Bone marrow (tissue), 2 donors: ENCODE data around the gene PIEZO1.
"Not testable (repeated sequence)": the region's sequence is repeated elsewhere in the genome, so short reads cannot be mapped to it uniquely, and the experiment has no call there.

Experiments used
- DNase-seq, 2 donors: peaks; one replicate each; lab custom pipeline; 2025; lab: John Stamatoyannopoulos, UW

The PIEZO1 gene

DNA sequence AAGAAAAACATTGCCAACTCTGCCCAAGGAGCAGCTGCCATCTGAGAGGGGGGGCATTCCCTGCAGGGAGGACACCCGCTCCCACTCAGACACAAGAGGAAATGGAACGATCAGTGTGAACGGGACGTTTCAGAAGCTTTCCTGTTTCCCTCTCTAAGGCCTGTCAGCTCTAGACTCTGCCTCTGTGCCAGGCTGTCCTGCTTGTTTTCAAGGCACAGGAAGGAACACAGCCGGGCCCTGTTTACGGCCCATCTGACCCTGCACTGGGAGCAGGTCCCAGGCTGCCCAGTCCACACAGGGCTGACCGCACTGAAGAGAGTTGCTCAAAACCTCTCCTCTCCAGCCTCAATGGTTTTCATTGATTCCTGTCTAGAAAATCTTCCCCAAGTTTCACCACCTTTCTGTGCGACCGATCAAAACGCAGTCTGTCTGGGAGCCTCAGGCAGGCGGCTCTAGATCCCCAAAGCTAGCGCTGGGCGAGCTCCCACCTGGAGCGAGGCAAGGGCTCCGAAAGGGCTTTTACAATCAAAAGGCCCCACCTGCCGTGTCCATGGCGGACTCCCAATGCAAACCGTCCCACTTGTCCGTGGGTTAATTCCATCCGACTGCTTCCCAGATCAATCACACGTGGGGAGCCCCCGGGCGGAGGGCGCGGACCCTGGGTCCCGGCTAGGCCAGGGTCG lies 1.5 kb downstream of the PIEZO1 start:
- no peak for DNase-seq

DNA sequence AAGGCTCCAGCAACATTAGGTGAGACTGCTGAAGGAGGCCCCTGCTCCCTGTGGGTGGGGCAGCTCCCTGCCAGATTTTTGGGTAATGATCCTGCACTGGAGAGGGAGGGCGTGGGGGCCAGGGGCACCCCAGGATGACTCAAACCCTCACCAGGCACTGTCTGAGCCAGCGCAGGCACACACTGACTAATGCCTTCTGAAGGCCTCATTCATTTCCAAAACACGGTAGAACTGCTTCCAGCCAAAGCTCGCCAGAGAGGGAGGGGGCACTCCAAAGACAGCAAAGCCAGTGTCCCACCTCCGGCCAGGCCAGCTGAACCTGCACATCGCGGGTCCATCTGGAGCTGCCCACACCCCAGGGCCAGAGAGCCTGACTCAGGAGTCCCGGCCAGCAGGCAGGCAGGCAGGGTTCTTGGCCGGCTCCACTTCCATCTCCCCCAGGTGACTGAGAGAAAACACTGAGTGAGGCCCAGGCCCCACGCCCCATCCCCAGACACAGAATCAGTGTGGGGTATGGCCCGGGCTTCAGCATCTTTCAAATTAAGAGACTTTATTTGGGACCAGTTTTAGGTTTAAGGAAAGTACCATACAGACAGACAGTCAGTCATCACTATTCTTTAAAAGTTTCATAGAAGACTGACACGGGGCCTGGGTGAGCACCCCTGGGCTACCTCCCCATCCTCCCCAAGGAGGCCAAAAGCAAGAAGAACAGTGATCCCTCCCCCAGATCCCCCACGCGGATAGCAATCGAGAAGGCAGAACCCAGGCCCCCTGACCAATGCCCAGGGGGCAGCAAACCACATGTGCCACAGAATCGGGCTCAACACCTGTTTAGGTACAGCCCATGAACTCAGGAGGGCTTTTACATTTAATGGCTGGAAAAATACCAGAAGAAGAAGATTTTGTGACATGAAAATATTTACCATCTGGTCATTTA lies 2.3 kb downstream of the PIEZO1 start:
- DNase-seq: peak; percentile 39 to 52

DNA sequence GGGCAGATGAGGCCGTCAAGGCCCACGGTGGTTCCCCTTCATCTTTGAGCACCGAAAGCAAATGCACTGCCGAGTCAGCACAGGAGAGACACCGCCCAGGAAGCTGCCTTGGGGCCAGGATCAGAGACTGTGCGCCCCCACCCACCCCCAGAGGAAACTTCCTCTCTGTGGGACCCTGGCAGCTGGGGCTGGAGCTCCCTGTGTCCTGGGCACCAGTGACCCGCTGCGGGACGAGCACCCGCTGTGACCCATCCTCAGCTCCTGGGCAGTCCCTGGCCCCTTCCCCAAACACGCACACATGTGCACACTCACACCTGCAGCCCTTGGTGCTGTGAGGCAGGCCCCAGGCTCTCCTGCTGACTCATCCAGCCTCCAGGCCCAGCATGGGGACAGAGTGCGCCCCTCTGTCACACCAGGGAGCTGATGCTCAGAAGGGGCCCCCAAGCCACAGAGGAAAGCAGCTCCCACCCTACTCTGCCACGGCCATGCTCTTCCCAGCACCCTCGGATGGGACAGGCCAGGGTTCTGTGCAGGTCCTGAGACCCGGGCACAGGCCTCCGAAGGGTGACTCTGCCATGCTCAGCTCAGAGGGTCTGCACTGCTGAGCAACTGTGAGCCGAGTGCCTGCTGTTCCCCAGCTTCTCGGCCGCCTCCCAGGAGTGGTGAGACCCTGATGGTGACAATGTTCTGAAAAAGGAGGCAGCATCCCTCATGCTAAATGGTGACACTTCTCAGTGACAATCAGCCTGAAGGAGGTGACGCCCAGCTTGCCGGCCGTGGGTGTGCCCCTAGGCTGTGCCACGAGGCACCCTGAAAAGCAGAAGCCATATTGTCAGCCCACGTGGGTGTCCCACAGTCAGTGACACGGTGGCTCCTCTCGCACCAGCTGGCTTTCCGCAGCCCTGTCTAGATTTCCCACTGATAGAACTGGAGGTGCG lies 3.6 kb downstream of the PIEZO1 start:
- peak; percentile 14 to 38 for DNase-seq

DNA sequence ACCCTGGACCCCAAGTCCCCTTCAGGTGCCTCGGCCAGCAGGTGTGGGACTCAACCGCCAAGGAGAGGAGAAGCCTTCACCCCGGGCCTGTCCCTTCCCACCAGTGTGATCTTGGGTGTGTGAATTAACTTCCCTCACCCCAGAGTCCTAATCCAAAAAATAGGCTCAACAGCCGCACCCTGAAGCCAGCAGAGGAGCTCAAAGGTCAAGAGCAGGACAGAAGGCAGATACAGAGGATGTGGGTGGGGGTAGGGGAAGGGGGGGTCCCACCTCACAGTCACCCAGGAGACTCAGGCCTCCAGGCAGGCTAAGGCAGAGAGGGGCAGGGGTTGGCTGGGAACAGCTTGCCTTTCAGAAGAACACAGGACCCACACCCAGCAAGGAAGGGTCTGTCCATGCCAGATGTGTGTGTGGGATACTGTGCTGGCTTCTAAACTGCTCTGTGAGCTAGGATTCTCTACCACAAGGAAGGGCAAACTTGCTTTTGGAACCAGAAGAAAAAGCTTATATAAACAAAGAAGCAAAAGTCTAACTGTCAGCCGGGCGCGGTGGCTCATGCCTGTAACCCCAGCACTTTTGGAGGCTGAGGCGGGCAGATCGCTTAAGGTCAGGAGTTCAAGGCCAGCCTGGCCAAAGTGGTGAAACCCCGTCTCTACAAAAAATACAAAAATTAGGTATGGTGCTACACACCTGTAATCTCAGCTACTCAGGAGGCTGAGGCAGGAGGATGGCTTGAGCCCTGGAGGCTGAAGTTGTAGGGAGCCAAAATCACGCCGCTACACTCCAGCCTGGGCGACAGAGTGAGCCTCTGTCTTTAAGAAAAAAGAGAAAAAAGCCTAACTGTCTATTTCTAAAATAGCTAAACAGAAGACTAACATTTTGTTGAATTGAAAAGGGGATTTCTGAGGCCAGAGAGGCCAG lies 4.6 kb downstream of the PIEZO1 start:
- no peak for DNase-seq

DNA sequence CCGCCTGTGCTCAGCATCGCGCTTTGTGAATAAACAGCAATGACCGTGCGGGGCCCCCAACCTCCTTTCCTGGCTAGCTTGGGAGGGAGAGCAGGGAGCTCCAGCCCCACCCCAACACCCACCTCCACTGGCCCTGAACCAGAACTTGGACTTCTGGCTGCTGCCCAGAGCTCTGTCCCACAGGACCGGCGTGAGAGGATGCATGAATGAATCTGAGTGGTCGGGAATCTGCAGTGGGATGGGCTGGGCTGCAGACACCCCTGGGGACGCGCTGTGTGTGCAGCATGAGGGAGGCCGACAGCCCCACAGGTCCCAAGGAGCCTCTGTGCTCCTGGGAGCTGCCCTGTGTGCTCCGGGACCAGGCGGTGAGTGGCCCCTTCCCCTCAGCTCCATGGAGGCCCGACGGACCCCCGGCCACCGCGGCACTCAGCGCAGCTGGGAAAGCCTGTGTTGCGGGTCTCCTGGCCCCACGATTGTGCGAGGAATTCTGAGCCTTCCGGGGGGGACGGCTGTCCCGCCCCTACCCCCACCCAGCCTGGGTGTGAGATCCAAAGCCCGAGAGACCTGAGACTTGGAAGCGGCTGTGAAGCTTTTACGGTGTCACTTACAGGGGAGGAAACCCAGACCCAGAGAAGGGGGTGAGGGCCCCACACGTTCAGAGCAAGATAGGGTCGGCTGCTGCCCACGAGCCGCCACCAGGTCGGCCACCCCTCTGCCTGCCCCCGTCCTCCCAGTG lies 5.4 kb downstream of the PIEZO1 start:
- no peak for DNase-seq

DNA sequence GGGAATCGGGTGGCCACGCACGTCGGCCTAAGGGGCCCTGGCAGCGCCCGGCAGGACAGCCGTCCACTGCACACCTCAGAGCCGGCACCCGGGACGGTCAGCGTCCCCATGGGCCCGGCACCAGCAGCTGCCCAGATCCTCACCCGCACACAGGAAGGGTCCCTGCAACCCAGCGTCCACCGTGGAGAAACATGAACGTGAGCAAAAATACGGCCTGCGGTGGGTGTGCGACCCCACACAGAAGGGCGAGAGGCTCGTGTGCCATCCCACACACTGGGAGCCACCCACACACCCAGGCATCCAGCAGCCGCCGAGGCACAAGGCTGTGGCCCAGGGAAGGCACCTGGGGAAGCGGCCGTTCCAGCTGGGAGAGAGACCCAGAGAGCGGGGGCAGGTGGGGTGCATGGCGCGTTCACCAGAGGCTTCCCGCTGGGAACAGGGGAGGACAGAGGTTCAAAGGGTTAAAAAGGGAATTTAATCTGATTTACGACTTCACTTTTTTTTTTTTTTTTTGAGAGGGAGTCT lies 6.4 kb downstream of the PIEZO1 start:
- DNase-seq: no peak

DNA sequence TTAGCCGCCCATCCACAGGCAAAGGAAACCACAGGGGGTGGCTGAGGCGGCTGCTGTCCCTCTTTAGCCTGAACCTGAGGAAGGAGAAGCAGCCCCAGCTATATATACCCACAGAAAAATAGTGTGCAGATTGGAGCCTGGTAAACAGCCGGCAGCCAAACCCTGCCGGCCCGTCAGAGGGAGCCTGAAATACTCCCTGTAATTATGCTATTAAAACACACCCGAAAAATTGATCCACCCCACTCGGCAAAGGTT lies 6.8 kb downstream of the PIEZO1 start:
- no peak for DNase-seq

DNA sequence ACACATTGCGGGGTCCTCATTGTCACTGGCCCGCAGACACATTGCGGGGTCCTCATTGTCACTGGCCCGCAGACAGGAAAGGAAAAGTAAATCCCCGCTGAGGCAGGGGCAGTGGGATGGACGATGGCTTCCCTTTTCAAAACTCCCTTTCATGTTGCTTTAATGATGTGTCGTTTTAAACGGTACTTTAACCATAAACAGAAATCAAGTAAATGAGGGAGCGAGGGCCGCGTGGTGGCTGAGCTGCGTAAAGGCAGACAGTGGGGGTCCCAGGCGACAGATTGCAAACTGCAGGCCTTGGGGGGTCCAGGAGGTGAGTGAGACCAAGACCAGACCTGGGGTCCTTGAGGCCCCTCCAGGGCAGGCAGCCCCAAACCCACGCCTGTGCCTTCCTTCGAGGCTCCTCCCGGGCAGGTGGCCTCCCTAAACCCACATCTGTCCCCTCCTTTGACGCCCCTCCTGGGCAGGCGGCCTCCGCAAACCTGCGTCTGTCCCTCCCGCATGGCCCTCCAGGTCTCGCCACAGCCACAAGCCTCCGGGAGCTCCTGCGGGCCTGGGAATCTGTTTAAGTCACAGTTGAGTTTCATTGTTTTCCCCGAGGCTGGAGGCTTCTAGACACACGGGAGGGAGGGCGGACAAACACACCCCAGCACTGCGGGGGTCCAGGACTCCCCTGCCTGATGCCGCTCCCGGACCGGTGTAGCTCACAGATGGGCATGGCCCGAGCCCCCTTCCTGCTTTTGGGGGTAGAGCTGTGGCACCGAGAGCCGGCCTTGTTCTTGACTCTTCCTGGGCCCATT lies 7.3 kb downstream of the PIEZO1 start:
- DNase-seq: no peak

DNA sequence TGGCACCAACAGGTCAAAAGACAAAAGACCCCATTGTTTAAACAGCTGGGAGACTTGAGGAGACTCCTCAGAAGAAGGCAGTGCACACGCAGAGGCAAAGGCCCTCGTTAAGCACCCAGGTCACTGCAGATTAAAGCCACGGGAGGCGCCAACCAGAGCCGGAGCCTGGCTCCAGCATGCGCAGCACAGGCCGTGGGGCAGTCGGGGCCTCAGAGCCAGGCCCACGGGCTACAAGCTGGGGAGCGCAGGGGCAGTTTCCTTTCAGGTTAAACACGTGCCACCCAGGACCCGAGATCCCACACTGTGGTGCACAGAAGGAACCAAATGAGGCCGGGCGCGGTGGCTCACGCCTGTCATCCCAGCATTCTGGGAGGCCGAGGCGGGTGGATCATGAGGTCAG lies 9.2 kb downstream of the PIEZO1 start:
- DNase-seq: no peak

DNA sequence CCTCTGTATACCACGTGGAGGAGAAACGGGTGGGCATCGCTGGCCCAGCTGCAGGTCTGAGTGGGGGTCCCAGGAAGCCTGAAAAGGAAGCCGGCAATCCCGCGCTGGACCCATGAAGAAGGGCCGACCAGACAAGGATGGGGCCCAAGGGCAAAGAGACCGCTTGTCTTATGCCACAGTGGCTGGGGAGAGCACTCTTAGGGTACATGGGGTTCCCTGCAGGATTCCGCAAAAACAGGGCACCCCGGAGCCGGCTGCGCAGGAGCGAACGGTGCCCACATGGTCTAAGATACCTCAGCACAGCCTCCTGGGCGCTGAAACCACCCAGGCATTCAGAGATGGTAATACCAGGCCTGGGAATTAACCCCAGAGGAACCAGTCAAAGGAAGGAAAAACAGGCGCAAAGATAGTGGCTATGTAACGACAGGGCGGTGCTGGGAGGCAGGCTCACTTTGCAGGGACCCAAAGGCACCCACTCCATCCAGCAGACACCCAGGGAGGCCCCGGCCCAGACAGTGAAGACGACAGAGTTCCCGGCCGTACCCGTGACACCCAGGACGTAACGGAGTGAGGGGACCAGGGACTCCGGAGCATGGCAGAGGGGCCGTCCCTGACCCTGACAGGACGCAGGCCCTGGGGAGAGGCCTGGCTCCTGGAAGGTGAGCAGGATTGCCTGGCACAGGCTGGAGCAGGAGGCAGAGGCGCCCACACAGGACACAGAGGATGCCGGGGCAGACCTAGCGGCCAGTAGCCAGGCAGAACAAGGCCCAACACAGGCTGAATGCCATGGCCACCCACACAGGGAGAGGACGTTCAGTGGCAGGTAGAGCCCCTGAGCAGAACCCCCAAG lies 10.3 kb downstream of the PIEZO1 start:
- no peak for DNase-seq

DNA sequence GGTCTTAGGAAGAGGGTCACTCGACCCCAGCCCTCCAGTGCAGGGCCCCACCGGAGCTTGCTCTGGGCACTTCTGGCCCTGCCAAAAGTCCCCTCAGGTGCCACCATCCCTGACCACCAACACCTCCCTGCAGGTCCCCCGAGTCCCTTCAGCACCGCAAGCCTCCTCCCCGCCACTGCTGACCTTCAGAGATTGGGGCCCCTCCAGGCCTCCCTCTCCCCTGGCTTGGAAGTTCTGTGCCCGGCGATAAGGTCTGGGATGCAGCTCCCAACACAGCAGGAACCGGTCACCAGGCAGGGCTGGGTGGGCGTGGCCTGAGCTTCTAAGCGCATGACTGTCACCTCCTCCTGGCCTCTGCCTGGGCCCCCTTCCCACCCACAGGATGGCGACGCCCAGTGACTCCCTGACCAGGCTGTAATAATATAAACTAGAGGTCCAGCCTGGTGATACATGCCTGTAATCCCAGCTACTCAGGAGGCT lies 11.2 kb downstream of the PIEZO1 start:
- peak in 1 of 2 donors; percentile 5 for DNase-seq

DNA sequence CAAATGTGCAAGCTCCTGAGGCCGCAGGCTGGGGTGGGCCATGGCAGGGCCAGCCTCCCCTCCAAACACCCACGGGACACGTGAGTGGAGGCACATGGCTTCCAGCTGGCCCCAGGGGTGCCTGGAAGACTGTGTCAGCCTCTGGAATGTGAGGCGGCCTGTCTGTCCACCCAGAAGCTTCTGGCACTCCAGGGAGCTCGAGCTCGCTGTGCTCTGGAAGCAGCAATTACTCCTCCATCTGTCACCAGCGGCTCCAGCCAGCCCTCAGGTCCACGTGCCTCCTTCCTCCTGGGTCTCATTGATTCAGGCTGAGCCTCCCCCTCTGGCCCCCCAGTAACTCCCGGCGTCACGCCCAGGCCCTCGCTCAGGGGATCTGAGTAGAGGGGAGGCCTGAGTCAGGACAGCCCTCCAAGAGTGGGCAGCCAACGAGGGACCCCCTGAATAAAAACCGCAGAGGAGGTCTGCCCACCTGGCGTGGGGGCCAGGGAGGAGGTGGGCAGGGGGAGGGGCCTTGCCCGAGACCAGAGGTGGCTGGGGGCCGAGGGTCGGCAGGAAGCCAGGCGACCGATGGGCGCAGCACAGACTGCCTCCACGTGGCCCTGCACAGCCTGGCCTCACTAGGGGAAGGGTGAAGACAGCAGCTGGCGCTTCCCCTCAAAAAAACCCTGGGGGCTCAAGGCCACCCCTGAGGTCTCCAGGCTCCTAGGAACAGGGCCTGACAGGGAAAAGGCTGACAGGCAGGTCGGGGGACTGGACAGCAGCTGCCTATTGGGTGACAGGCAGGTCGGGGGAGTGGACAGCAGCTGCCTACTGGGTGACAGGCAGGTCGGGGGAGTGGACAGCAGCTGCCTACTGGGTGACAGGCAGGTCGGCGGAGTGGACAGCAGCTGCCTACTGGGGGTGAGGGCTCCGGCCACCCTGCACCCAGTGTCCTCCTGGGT lies 11.9 kb downstream of the PIEZO1 start:
- DNase-seq: no peak

DNA sequence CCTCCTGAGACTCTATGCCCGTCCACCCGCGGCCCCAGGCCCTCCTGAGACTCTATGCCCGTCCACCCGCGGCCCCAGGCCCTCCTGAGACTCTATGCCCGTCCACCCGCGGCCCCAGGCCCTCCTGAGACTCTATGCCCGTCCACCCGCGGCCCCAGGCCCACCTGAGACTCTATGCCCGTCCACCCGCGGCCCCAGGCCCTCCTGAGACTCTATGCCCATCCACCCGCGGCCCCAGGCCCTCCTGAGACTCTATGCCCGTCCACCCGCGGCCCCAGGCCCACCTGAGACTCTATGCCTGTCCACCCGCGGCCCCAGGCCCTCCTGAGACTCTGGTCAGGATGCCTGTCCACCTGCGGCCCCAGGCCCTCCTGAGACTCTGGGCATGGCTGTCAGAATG lies 13.2 kb downstream of the PIEZO1 start:
- DNase-seq: not testable (repeated sequence)

DNA sequence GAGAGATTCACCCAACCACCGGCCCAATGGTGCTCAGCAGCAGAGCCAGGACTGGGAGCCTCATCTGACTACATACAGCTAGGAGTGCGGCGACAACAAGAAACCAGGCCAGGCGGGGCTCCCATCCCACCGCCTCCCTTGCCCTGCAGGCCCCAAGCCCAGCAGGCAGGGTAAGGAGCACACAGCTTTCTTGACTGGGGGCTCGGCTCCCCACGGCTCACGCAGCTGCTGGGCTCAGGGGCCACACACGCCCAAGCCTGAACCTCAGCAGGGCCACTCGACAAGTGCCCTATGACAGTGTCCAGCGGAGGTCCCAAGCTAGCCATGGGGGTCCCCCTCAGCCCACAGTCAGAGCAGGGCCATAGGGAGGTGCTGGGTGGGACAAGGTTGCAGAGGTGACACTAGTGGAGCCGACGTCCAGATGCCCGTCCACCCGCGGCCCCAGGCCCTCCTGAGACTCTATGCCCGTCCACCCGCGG lies 13.7 kb downstream of the PIEZO1 start:
- no peak for DNase-seq

DNA sequence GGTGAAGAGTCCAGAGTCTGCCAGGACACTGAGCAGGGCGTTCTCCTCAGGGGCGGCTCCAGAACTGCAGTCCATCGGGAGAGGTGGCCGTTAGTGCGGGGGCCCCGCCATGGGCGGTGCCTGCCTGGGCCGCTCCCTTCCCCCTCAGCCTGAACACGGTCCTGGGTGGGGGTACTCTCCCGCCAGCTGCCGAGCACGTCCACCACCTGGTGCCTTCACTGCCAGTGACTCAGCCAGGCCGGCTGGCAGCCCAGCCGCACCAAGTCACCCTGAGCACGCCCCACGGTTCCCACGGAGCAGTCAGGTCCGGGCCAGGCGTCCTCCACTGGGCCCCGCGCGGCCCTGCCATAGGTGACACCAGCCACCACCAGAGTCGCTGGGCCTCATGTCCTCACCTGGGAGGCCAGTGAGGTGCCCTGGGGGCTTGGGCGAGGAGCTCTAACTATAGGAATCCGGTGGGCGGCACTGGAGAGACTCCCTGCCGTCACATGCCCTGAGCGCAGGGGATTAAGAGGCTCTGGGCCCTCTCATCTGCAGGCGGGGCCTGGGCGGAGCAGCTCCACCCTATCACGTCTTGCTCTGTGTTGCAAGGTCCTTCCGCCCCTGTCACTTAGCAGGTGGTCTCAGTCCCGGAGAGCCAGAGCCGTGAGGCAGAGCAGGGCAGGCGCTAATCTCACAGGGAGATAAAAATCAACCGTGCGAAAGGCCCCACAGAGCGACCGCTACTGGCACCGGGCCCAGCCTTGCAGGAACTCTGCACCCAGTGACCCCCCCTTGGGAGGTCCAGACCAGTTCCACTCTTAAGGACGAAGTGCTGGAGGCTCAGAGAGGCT lies 14.3 kb downstream of the PIEZO1 start:
- DNase-seq: peak; percentile 26 to 88
